OCI-LY7 (cell line): ENCODE results near the gene CARD19. TPM values are rescaled to one million over a fixed set of nuclear protein-coding genes. Genes with fewer than 3 reads are reported as not detected.
A peak's percentile ranks its signal among the peaks of the same experiment; 100 is the strongest.

Experiments used
- BruUV-seq: library from RNA; stranded (reverse); fragments of 400-500 nt; replicated peaks from 2 replicates; lab custom pipeline; 2021; lab: Mats Ljungman, UMichigan
- CTCF ChIA-PET: fragments of 300-600 bp; sonication (Branson Sonifier 250); formaldehyde crosslinking; loops from one replicate; lab custom pipeline; 2022; ENCODE audit warnings: antibody characterized with exemption; ENCODE audit not compliant: unreplicated experiment; lab: Charles Lee
- POLR2A ChIA-PET: fragments of 300-600 bp; sonication (Branson Sonifier 250); formaldehyde crosslinking; loops from one replicate; lab custom pipeline; 2022; ENCODE audit warnings: antibody characterized with exemption; lab: Charles Lee
- DNase-seq: peaks from one replicate; pipeline ENCODE4 v3.0.0-alpha.2; 2015; ENCODE audit warnings: low spot score
- H2AFZ ChIP-seq: fragments of 200-600 bp; sonication (generic), shearing (Covaris generic); 2 replicates; pipeline ENCODE4 v1.6.1; 2014; ENCODE audit warnings: mild to moderate bottlenecking, antibody characterized with exemption, low read length, moderate library complexity
- H3K27ac ChIP-seq: fragments of 200-600 bp; sonication (generic); 2 replicates; pipeline ENCODE4 v1.5.1; 2014; ENCODE audit warnings: mixed run types, low read depth, mild to moderate bottlenecking, moderate library complexity, low read length, inconsistent platforms; ENCODE audit not compliant: poor library complexity, severe bottlenecking
- H3K36me3 ChIP-seq: fragments of 200-600 bp; sonication (generic); 2 replicates; pipeline ENCODE4 v1.6.1; 2014; ENCODE audit warnings: mild to moderate bottlenecking, antibody characterized with exemption, low read length, moderate library complexity, mixed read lengths; ENCODE audit not compliant: insufficient read depth
- H3K4me1 ChIP-seq: fragments of 200-600 bp; sonication (generic); 2 replicates; pipeline ENCODE4 v1.5.1; 2014; ENCODE audit warnings: mild to moderate bottlenecking, low read length; ENCODE audit not compliant: insufficient read depth, poor library complexity, severe bottlenecking
- H3K4me2 ChIP-seq: fragments of 200-600 bp; sonication (generic); 2 replicates; pipeline ENCODE4 v1.6.1; 2014; ENCODE audit warnings: mild to moderate bottlenecking, low read length
- H3K4me3 ChIP-seq: fragments of 200-600 bp; sonication (generic); 2 replicates; pipeline ENCODE4 v1.5.1; 2014; ENCODE audit warnings: mild to moderate bottlenecking, low read depth, low read length; ENCODE audit not compliant: poor library complexity, severe bottlenecking
- H3K79me2 ChIP-seq: fragments of 200-600 bp; sonication (generic); 2 replicates; pipeline ENCODE4 v1.6.1; 2016; ENCODE audit warnings: low read depth, mild to moderate bottlenecking, low read length, moderate library complexity, mixed read lengths; ENCODE audit not compliant: insufficient read depth
- H3K9me2 ChIP-seq: fragments of 200-600 bp; sonication (generic); 2 replicates; pipeline ENCODE4 v1.6.1; 2016; ENCODE audit warnings: mild to moderate bottlenecking, low read length, mixed read lengths; ENCODE audit not compliant: insufficient read depth
- H3K9me3 ChIP-seq: fragments of 200-600 bp; sonication (generic); 2 replicates; pipeline ENCODE4 v1.6.1; 2014; ENCODE audit warnings: mild to moderate bottlenecking, mixed run types, low read length, mixed read lengths
- H4K20me1 ChIP-seq: fragments of 200-600 bp; sonication (generic); 2 replicates; pipeline ENCODE4 v1.6.1; 2014; ENCODE audit warnings: mild to moderate bottlenecking, antibody characterized with exemption, low read length, moderate library complexity, mixed read lengths; ENCODE audit not compliant: insufficient read depth
- CTCF ChIP-seq: fragments of 200-600 bp; sonication (generic); conservative IDR thresholded peaks from 2 replicates; pipeline ENCODE4 v1.5.1; 2014; ENCODE audit warnings: mild to moderate bottlenecking, antibody characterized with exemption, low read length, moderate library complexity, mixed read lengths
- EZH2phosphoT487 ChIP-seq: fragments of 200-600 bp; sonication (generic); IDR thresholded peaks from 2 replicates; pipeline ENCODE4 v1.6.1; 2018; ENCODE audit warnings: low read depth, borderline replicate concordance, mild to moderate bottlenecking, mixed run types, antibody characterized with exemption, low read length, moderate library complexity, mixed read lengths
- intact Hi-C: fragments of 100-400 bp; cut with micrococcal nuclease; formaldehyde crosslinking; loops from one replicate; pipeline ENCODE4 v1.10.0; 2022; ENCODE audit not compliant: unreplicated experiment
- total RNA-seq, 2 experiments: library from RNA; depleted of rRNA in 1 of 2; stranded (reverse); fragments of >200 nt in 1 of 2; shearing (Covaris generic) in 1 of 2; gene quantifications; 2 replicates each; pipeline ENCODE4 v1.2.3, GENCODE V29; 2014 to 2022

The CARD19 gene
- total RNA-seq, 2 experiments from 2014 or later: 15.8 to 26.8 TPM

DNA sequence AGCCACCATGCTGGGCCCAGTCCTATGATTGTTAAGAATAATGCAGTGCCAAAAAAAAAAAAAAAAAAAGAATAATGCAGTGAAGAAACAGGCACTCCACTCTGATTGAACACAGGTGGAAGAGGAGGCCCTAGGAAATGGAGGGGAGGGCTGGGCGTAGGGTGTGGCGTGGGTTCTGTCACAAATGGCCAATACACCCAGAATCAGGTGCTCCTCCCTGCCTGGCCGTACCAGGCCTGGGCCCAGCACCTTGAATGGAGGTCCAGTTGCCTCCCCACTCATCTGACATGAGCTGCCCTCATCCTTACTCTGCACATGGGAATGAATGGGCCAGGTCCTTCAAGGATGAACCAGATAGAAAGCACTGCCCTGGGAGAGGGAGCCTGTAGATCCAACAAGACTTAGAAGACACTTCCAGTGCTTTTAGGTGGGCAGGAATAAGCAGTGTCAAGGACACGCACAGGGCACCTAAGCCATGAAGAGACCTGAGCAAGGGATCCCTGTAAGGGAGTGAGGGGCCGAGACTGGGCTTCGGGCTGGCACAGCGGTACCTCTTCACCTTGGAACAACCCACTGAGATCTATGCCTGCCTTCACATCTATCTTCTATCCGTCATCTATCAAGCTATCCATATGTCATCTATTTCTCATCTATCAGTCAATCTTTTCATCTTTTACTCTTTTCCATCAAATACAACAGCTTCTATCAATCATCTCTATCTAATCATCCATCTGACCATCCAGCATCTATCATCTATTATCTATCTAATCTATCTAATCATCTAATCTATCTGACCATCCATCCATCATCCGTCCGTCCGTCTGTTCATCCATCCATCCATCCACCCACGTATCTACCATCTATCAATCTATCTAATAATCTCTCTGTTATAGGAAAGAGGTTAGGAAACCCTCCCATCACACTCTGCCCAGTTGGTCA is 22.2 kb downstream of the CARD19 start:
- H2AFZ ChIP-seq: no peak overlapping the region
- H3K27ac ChIP-seq: no peak overlapping the region
- ChIA-PET CTCF (no interaction called here), POLR2A (no interaction called here)
- H4K20me1 ChIP-seq: no peaks in the 10 kb centered on the region
- no peaks in the 10 kb centered on the region for H3K9me2 ChIP-seq
- no peak overlapping the region for H3K4me3 ChIP-seq
- H3K4me2 ChIP-seq: no peak overlapping the region
- H3K9me3 ChIP-seq: no peaks in the 10 kb centered on the region
- no peak for DNase-seq
- H3K79me2 ChIP-seq: no peaks in the 10 kb centered on the region
- no TSS peak for BruUV-seq
- peaks cover 17% of the 10 kb centered on the region for H3K4me1 ChIP-seq
- no peaks in the 10 kb centered on the region for H3K36me3 ChIP-seq
- intact Hi-C loops: no loop called here
- TF ChIP-seq CTCF (no peak), EZH2phosphoT487 (no peak)

- Histone ChIP-seq H3K9me3 (no peaks in the 10 kb centered on the region), H3K4me2 (no peak overlapping the region), H3K36me3 (no peaks in the 10 kb centered on the region), H3K79me2 (no peaks in the 10 kb centered on the region), H2AFZ (no peak overlapping the region), H4K20me1 (no peaks in the 10 kb centered on the region), H3K4me3 (no peak overlapping the region), H3K9me2 (no peaks in the 10 kb centered on the region), H3K27ac (no peak overlapping the region), H3K4me1 (peaks cover 12% of the 10 kb centered on the region)
- POLR2A ChIA-PET: no interaction called here
- TF ChIP-seq EZH2phosphoT487 (no peak), CTCF (no peak)
- no TSS peak for BruUV-seq
- DNase-seq: no peak
- CTCF ChIA-PET: no interaction called here
- intact Hi-C loops: no loop called here
Observed at GRCh38 chr9:93118863-93119702, 23.1 kb downstream of the CARD19 start.

GRCh38 chr9:93119703-93119952 is 23.6 kb downstream of the CARD19 start:
- Histone ChIP-seq H3K79me2 (no peaks in the 10 kb centered on the region), H3K4me1 (peaks cover 12% of the 10 kb centered on the region), H4K20me1 (no peaks in the 10 kb centered on the region), H3K36me3 (no peaks in the 10 kb centered on the region), H2AFZ (no peak overlapping the region), H3K9me2 (no peaks in the 10 kb centered on the region), H3K4me3 (no peak overlapping the region), H3K9me3 (no peaks in the 10 kb centered on the region), H3K27ac (no peak overlapping the region), H3K4me2 (peak overlapping the region; percentile 28; the same call in 1 of the 2 replicates)
- ChIA-PET CTCF (no interaction called here), POLR2A (no interaction called here)
- TF ChIP-seq EZH2phosphoT487 (no peak), CTCF (no peak)
- BruUV-seq: no TSS peak
- no peak for DNase-seq
- intact Hi-C loops: no loop called here
